ENCODE measurements around the gene MLLT3.

GRCh38 chr9:20552874-20553557, 69.3 kb downstream of the MLLT3 start:
- peak; percentile 34 for TF ChIP-seq CTCF (IDR thresholded peaks at IDR 0.05; ENCODE audit: poor library complexity)
- no peak for TF ChIP-seq EZH2 (IDR thresholded peaks at IDR 0.05; ENCODE audit: borderline replicate concordance)
- TF ChIP-seq EZH2phosphoT487 (IDR thresholded peaks at IDR 0.05; ENCODE audit: low read depth, severe bottlenecking, unreplicated experiment) = no peak
